ENCODE results near the gene CACNA1G.

Gene CACNA1G

DNA sequence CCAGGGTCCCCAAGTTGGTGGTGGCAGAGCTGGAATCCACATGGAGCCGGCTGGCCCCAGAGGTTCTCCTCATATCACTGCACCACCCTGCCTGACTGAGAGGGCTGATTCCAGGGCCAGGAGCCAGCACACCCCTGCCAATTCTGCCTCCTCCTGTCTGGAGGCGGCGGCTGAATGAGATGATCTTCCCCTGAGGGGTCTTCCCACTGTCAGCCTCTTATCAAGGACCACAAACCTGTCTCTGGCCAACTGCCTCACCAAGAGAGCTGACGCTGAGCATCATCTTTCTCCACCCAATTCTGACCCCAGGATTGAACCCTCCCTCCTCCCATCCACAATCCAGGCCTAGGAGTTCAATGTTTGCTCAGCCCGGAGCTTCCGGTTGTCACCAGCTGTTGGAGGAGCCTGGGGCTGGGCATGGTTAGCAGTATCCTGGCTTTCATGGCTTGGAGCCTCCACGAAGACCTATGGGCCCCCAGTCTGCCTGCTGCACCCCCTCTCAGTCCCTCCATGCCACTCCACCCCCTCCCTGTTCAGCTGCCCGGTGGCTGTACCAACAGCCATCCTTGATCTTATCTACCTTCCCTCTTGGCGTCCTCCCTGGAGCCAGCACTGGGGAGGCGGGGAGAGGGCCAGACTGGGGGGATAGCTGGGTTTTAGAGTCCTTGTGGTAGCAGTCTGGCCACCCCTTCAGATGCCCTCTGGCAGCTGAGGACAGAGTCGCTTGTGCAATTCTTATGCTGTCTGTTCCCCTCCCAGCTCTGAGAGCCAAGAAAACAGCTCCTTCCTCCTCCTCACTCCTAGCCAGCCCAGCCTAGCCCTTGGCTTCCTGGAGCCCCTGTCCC, 99.7 kb downstream of the CACNA1G start:
- no peak for DNase-seq

DNA sequence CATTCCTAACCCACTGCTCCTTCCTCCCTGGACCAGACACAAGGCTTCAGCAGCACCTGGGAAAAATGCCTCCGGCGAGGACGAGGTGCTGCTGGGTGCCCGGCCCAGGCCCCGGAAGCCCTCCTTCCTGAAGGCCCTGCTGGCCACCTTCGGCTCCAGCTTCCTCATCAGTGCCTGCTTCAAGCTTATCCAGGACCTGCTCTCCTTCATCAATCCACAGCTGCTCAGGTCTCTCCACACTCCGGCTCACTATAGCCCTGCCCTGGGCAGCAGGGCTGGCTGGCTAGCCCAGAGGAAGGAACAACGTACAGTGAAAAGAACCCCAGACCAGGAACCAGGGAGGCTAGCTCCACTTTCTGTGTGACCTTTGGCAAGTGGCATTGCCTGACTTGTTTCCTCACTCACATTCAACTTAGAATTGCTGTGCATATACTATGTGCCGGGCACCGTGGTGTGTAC, 100.4 kb downstream of the CACNA1G start:
- DNase-seq = no peak

DNA sequence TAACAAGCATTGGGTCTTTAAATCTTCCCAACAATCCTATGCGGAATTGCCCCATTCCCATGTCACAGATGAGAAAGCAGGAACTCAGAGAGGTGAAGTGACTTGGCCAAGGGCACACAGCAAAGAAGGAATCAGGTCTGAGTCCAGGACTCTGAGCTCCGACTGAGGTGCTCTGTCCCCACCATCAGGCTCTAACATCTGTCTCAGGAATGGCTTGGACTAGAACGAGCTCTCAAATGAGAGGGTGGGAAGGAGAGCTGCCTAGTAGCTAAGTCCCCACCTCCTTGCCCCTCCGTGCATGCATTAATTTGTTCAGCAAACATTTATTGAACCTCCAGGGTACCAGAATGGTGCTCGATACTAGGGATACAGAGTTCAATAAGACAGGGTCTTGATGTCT, 100.8 kb downstream of the CACNA1G start:
- no peak for DNase-seq

DNA sequence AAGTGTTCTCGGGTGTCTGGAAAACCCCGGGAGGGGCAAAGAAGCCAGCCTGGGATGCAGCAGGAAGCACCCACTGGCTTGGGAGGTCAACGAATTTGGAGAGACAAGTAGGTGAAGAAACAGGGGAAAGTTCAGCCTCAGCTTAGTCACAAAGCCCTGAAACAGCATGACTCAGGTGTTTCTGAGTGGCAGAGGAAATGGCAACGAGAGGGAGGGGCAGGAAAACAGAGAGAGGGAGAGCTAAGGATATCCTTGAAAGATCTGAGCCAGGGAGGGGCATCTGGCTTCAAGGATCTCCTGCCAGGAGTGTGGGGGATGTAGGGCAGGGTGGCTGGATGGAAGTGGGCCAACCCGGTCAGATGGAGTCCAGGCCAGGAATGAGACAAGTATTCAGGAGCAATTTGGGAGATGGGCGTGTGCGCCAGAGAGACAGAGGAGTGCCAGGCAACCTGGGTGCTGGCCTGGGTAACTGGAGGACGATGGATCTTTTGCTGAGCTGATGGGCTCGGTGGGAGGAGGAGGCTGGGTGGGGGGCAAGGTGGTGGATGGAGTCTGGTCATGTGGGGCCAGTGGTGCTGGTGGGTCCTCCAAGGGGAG, 101.4 kb downstream of the CACNA1G start:
- peak; percentile 40 for DNase-seq

DNA sequence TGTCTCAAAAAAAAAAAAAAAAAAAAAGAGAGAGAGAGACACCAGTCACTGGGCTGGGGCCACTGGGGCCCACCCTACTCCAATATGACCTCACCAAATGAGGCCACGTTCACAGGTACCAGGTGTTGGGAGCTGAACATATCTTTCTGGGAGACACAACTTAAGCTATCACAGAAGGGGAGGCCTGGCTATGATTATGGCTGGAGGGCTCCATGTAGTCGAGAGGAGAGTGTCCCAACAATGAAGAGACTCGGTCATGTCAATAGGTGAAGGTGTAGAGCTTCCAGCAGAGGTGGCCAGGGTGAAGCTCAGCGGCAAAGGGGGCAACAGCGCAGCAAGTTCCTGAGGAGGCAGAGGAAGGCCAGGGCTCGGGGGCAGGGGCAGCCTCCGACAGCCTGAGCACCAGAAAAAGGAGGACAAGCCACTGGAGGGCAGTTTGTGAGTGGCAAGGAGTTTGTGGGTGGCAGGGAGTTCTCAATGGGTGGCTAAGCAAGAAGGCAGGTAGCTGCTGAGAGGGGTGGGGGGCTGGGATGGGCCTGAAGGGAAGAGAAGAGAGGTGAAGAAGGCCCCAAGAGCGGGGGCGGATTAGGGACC, 102.2 kb downstream of the CACNA1G start:
- DNase-seq = no peak

DNA sequence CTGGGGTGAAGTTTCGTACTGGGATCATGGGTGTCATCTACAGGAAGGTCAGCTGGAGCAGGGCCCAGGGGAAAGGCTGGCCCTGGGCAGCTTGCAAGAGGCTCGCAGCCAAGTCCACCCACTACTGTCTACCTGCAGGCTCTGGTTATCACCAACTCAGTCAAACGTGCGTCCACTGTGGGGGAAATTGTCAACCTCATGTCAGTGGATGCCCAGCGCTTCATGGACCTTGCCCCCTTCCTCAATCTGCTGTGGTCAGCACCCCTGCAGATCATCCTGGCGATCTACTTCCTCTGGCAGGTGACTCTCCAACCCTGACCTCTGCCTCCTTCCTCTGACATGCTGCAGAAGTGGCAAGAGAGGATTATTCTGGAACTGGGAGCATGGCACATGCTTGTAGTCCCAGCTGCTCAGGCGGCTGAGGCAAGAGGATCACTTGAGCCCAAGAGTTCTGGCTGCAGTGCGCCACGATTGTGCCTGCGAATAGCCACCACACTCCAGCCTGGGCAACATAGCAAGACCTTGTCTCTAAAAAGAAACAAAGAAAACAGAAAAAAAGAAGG, 103.4 kb downstream of the CACNA1G start:
- DNase-seq = no peak

DNA sequence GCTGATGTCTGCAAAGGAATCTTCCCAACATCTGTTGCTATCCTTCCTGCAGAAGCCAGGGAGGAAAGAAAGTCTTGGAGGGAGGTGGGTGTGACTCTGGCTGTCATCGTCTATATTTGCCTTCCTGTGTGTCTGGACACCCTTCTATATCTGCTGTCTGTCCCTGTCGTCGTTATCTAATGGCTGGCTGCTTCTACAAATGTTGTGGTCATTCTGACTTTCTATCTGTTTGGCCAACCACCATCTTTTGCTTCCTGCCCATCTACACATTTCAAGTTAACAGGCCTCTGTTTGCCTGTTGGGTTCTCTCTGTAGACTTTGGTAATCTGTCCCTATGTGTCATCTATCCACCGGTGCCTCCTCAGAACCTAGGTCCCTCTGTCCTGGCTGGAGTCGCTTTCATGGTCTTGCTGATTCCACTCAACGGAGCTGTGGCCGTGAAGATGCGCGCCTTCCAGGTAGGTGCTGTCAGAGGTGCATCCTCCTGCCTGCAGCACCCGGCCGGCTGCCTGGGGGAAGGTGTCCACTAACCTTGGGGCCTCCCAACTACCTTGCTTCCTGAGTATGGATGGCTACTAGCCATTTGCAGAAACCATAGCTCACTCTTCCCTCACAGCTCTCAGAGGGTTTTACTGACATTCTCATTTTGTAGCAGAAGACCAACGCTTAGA, 104.4 kb downstream of the CACNA1G start:
- DNase-seq = no peak

DNA sequence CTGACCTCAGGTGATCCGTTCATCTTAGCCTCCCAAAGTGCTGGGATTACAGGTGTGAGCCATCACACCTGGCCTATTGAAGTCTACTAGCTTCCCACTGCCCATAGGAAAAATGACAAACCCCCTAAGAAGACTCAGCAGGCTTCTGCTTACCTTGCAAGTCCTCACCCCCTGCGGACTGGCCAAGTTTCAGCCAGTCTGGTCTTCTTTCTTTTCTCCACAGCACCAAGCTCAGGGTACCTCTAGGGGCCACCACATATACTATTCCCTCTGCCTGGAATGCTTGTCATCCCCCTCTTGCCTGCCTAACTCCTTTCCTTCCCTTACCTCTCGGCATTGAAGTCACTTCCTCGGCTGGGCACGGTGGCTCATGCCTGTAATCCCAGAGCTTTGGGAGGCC, 105.3 kb downstream of the CACNA1G start:
- DNase-seq = no peak

DNA sequence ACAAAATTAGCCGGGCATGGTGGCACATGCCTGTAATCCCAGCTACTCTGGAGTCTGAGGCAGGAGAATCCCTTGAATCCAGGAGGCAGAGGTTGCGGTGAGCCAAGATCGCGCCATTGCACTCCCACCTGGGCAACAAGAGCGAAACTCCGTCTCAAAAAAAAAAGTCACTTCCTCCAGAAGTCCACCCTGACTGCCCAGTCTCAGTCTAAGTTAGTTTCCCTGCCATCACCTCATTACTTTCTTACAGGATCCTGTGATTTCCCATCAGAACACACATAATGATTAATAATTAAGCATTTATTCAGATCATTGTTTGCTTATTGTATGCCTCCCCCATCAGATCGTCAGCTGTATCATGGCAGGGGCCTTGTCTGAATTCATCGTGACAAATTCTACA, 105.8 kb downstream of the CACNA1G start:
- DNase-seq = no peak

DNA sequence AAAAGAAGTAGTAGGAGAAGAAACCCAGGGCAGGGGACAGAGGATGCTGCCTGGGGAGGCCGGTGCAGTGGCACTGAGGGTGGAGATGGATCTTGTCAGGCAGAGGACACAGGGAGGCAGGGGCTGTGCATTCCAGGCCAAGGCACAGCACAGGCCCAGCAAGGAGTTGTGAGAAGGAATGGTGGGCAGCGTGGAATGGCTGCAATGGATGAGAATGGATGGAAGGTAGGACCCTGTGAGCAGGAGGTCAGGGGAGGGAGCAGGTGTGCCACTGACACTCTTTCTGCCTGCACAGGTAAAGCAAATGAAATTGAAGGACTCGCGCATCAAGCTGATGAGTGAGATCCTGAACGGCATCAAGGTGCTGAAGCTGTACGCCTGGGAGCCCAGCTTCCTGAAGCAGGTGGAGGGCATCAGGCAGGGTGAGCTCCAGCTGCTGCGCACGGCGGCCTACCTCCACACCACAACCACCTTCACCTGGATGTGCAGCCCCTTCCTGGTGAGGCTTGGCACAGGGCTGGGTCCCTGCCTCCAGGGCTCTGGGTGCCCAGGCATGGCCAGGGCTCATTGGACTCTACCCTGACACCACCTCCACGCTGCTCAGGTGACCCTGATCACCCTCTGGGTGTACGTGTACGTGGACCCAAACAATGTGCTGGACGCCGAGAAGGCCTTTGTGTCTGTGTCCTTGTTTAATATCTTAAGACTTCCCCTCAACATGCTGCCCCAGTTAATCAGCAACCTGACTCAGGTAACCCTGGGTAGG, 106.9 kb downstream of the CACNA1G start:
- no peak for DNase-seq

DNA sequence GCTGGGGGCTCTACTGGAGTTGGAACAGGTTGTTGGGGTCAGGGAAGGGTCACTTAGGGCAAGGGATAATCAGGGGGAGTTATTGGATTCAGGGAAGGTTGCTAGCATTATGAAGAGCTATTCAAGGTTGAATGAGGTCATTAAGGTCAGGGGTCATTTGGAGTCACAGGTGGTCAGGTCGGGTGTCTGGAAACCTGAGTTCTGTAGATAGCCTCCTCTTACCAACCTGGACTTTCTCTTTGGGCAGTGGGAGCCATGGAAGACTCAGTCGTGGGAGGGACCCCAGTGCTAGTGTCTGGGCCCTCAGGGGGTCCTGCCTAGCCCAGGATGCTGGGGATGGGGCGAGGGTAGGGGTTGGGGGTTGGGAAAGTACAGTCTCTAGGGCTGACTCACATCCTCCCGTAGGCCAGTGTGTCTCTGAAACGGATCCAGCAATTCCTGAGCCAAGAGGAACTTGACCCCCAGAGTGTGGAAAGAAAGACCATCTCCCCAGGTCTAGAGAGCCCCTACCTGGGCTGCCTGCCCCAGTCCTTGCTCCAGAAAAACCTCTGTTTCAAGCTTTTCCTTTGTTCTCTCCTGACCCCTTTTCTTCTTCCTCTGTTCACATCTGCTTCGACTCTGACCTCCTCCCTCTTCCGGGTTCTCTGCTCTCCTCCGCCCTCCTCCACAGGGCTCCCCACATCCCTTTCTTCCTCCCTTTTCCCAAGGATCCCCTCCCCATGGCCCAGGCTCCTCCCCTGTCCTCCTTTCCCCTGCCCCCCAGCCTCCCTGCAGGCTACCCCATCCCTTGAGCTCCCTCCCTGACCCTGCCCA, 107.7 kb downstream of the CACNA1G start:
- DNase-seq = no peak

DNA sequence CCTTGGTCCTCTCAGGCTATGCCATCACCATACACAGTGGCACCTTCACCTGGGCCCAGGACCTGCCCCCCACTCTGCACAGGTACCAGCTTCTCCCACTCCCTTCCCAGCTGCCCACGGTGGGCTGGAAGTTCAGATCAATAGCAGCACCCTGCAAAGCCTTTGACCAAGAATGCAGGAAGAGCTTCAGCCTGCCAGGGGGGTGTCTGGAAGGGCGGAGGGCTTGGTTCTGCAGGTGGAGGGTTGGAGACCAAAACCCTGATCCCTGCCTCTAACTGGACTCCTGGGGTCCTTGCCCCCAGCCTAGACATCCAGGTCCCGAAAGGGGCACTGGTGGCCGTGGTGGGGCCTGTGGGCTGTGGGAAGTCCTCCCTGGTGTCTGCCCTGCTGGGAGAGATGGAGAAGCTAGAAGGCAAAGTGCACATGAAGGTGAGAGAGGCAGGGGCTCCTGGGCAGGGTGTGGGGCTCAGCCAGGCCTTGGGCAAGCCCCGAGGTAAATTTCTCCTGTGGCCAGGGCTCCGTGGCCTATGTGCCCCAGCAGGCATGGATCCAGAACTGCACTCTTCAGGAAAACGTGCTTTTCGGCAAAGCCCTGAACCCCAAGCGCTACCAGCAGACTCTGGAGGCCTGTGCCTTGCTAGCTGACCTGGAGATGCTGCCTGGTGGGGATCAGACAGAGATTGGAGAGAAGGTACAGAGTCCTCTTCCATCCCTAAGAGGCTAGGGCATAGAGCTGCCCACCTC, 108.5 kb downstream of the CACNA1G start:
- DNase-seq = no peak

DNA sequence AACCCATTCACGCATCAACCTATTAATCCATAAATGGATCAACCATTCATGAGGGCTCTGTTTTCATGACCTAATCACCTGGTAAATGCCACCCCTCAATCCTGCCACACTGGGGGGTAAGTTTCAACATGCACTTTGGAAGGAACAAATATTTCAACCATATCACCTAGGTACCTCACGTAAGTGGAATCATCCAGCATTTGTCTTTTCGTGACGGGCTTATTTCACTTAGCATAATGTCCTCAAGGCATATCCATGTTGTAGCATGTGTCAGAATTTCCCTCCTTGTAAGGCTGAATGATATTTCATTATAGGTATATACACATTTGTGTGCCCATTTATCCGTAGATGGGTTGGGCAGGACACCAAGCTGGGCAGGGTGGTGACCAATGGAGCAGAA, 111.6 kb downstream of the CACNA1G start:
- DNase-seq = no peak

DNA sequence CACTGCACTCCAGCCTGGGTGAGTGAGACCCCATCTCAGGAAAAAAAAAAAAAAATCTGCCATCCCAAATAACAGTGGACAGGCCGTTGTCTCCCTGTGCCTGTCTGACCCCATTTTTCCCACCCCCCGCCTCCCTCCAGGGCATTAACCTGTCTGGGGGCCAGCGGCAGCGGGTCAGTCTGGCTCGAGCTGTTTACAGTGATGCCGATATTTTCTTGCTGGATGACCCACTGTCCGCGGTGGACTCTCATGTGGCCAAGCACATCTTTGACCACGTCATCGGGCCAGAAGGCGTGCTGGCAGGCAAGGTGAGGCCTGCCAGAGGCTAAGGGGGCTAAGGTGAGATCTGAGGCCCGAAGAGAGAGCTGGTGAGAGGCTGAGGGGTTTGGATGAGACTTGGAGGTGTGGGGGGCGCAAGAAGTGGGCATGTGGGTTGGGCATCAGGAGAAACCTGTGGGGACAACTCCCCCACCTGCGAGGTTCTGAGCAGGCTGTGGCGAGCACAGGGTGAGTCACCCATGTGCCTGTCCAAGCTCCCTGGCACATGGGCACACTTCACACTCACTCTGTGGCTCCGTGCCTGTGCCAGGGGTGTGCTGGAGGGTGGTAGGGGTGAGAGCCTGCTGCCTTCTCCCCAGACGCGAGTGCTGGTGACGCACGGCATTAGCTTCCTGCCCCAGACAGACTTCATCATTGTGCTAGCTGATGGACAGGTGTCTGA, 112.5 kb downstream of the CACNA1G start:
- DNase-seq = no peak

DNA sequence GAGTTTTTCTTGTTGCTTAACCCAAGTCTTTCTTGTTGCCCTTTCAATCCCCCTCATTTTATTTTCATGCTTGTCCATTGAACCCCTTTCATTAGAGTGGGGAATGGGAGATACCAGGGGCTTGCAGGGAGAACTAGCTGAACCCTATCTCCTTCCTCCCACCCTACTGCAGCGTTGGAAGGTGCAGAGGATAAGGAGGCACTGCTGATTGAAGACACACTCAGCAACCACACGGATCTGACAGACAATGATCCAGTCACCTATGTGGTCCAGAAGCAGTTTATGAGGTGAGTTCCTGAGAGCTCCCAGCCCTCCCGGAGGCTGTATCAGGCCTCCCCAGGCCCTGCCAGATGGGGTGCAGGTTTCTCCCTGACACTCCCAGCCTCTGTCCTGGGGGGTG, 114.7 kb downstream of the CACNA1G start:
- no peak for DNase-seq

DNA sequence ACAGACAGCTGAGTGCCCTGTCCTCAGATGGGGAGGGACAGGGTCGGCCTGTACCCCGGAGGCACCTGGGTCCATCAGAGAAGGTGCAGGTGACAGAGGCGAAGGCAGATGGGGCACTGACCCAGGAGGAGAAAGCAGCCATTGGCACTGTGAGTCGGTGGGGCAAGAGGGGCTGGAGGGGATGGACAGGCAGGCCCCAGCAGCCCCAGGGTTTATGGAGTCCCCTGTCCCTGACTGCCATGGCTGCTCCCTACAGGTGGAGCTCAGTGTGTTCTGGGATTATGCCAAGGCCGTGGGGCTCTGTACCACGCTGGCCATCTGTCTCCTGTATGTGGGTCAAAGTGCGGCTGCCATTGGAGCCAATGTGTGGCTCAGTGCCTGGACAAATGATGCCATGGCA, 115.1 kb downstream of the CACNA1G start:
- no peak for DNase-seq

DNA sequence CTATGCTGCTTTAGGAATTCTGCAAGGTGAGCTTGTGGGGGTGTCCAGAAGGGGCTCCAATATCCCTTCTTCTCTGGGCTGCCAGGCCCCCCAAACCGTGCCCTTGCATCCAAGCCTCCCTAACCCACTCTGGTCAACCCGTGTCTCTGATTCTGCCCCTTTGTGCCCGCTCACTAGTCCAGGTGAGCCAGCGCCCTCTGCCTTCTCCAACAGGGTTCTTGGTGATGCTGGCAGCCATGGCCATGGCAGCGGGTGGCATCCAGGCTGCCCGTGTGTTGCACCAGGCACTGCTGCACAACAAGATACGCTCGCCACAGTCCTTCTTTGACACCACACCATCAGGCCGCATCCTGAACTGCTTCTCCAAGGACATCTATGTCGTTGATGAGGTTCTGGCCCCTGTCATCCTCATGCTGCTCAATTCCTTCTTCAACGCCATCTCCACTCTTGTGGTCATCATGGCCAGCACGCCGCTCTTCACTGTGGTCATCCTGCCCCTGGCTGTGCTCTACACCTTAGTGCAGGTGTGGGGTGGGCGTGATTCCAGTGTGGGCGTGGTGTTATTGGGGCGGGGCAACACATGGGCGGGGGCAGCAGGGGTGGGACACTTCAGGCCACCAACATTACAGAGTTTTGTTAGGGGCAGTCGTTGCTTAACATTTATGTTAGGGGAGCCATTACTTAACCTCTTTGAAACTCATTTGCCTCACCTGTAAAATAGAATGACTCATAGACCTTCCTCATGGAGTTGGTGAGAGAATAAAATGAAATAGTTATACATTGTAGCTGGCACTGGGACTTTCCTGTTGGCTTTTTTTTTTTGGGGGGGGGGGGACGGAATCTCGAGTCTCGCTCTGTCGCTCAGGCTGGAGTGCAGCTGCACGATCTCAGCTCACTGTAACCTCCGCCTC, 115.8 kb downstream of the CACNA1G start:
- DNase-seq = no peak
